Activated CD4-positive, alpha-beta memory T cell treated with anti-CD3 and anti-CD28 coated beads for 36 hours (primary cell): ENCODE results near the gene SCN8A. TPM values are rescaled to one million over a fixed set of nuclear protein-coding genes. Genes with fewer than 3 reads are reported as not detected.
"Not testable (repeated sequence)": the region's sequence is repeated elsewhere in the genome, so short reads cannot be mapped to it uniquely, and the experiment has no call there.

Source experiments
- CTCF ChIA-PET: fragments of 350-600 bp; sonication (Branson Sonifier 250); formaldehyde crosslinking; loops from one replicate; lab custom pipeline; 2021; ENCODE audit warnings: antibody characterized with exemption, inconsistent platforms; lab: Charles Lee
- POLR2A ChIA-PET: fragments of 350-600 bp; sonication (Branson Sonifier 250); formaldehyde crosslinking; loops from one replicate; lab custom pipeline; 2021; ENCODE audit warnings: antibody characterized with exemption; lab: Charles Lee
- DNase-seq: peaks from one replicate; pipeline ENCODE4 v3.0.0-alpha.2; 2020
- H3K27ac Mint-ChIP-seq: one replicate; pipeline ENCODE4 v1.8.0; 2021; ENCODE audit warnings: mixed read lengths
- H3K27me3 Mint-ChIP-seq: one replicate; pipeline ENCODE4 v1.8.0; 2021; ENCODE audit warnings: mixed read lengths
- H3K36me3 Mint-ChIP-seq: one replicate; pipeline ENCODE4 v1.8.0; 2021; ENCODE audit warnings: mixed read lengths
- H3K4me1 Mint-ChIP-seq: one replicate; pipeline ENCODE4 v1.8.0; 2021; ENCODE audit warnings: low read depth, mixed read lengths
- H3K4me3 Mint-ChIP-seq: one replicate; pipeline ENCODE4 v1.8.0; 2021; ENCODE audit warnings: mild to moderate bottlenecking, mixed read lengths
- H3K9me3 Mint-ChIP-seq: one replicate; pipeline ENCODE4 v1.8.0; 2021; ENCODE audit warnings: mixed read lengths
- intact Hi-C: fragments of 100-400 bp; cut with micrococcal nuclease; formaldehyde crosslinking; loops from one replicate; pipeline ENCODE4 v1.15.1; 2023
- total RNA-seq, 2 experiments: library from RNA; stranded (reverse); gene quantifications; one replicate each; pipeline ENCODE4 v1.2.3, GENCODE V29; 2021

Gene SCN8A
- total RNA-seq, 2 experiments from 2014 or later, result 0.51 to 0.64 TPM

GRCh38 chr12:51822261-51822616 lies 231.2 kb downstream of the SCN8A start:
- intact Hi-C loops, result loop anchor here (5.0 to 10.0 kb wide), 3 partner anchors 230 to 427 kb away; partner anchors contain the start of genes GALNT6 and SCN8A
- CTCF ChIA-PET, result no interaction called here
- H3K27ac Mint-ChIP-seq, result no peak overlapping the region

DNA sequence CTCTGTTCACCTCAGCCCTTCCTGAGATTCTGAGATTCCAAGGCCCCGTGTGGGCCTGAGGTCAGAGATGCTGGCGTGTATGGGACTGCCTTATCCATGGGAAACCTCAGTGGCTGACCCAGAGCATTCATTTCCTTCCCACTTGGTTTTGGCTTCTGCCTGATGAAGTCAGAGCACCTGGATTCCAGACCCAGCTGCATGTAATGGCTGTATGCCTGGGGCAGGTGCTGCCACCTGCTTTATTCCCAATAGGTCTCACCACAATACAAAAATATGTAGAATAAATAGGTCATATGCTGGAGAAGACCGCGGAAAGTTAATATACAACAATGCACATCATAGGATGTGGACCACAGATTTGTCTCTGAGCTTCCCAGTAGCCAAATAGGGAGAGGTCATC lies 231.9 kb downstream of the SCN8A start:
- Mint-ChIP-seq H3K27me3 (no peaks in the 10 kb centered on the region), H3K9me3 (no peaks in the 10 kb centered on the region), H3K27ac (no peak overlapping the region), H3K4me1 (peaks cover 29% of the 10 kb centered on the region), H3K36me3 (no peaks in the 10 kb centered on the region), H3K4me3 (no peak overlapping the region)
- POLR2A ChIA-PET, result no interaction called here
- intact Hi-C loops, result loop anchor here (5.0 to 10.0 kb wide), 3 partner anchors 231 to 428 kb away; partner anchors contain the start of genes GALNT6 and SCN8A
- CTCF ChIA-PET, result interaction anchor here (0.9 to 2.8 kb wide), 6 partner anchors 10 to 402 kb away, joined by 4 to 31 read pairs (median 8); partner anchors contain the start of gene SLC4A8
- no peak for DNase-seq

More at GRCh38 chr12:51822261-51822616, 231.2 kb downstream of the SCN8A start:
- Mint-ChIP-seq H3K36me3 (no peaks in the 10 kb centered on the region), H3K9me3 (no peaks in the 10 kb centered on the region), H3K27me3 (no peaks in the 10 kb centered on the region), H3K4me1 (peaks cover 22% of the 10 kb centered on the region), H3K4me3 (peak overlapping the region; percentile 52)
- DNase-seq, result no peak
- POLR2A ChIA-PET, result no interaction called here

- peak; percentile 38 for DNase-seq
- intact Hi-C loops, result loop anchor here (5.0 to 10.0 kb wide), 3 partner anchors 232 to 429 kb away; partner anchors contain the start of genes GALNT6 and SCN8A
- Mint-ChIP-seq H3K36me3 (no peaks in the 10 kb centered on the region), H3K9me3 (no peaks in the 10 kb centered on the region), H3K4me1 (peaks cover 37% of the 10 kb centered on the region), H3K27ac (no peak overlapping the region), H3K4me3 (no peak overlapping the region), H3K27me3 (no peaks in the 10 kb centered on the region)
- ChIA-PET CTCF (interaction anchor here (0.6 to 2.8 kb wide), 18 partner anchors 11 to 434 kb away, joined by 3 to 31 read pairs (median 4); partner anchors contain the start of gene SLC4A8), POLR2A (interaction anchor here (0.7 kb wide), 1 partner anchor 10 kb away, joined by 3 read pairs; no protein-coding TSS in a partner anchor)
Measured at GRCh38 chr12:51823875-51824565, 233.0 kb downstream of the SCN8A start.

DNA sequence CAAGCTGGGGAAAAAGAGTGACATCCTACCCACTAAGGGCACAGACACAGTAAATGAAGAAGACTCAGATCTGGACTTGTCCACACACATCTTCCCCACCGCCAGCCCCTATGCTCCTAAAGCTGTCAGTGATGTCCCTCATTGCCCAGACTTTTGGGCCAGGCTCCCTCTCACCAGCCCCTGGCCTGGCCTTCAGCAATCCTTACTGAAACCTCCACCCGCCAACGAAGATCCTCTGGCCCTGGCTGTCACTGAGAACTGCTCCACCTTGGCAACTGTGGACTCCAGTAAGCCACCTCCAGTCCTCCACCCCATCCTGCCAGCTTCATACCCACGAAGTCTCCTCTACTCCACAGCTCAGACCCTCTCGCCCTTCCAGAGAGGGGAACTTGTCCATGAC lies 234.2 kb downstream of the SCN8A start:
- intact Hi-C loops, result loop anchor here (5.0 to 10.0 kb wide), 2 partner anchors 42 to 430 kb away; partner anchors contain the start of gene GALNT6
- no peak overlapping the region for H3K27ac Mint-ChIP-seq
- ChIA-PET POLR2A (no interaction called here), CTCF (interaction anchor here (1.2 to 2.8 kb wide), 3 partner anchors 12 to 146 kb away, joined by 3 to 31 read pairs (median 10); a partner anchor contains a TSS)
- H3K9me3 Mint-ChIP-seq, result no peaks in the 10 kb centered on the region
- no peaks in the 10 kb centered on the region for H3K36me3 Mint-ChIP-seq
- no peak for DNase-seq
- H3K4me3 Mint-ChIP-seq, result no peak overlapping the region
- peaks cover 31% of the 10 kb centered on the region for H3K4me1 Mint-ChIP-seq
- H3K27me3 Mint-ChIP-seq, result no peaks in the 10 kb centered on the region

DNA sequence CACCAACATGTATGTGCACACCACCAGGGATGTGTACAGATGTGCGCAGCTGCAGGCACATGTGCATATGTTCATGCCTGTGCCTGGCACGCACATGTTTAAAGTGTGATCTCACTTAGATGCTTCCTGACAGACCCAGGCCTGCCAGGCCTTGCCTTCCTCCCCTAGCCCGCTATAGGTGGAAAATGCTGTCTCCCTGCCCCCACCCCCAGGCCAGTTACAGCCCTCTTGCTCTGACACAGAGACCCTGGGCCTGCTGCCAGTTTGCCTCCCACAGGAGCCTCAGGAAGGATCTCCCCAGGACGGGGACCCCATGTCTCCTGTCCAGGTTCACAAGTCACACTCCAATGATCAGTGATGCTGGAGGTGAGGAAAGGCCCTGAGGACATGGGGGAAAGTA lies 235.8 kb downstream of the SCN8A start:
- ChIA-PET POLR2A (no interaction called here), CTCF (no interaction called here)
- peak overlapping the region; percentile 87 for H3K27ac Mint-ChIP-seq
- peaks cover 4% of the 10 kb centered on the region for H3K27me3 Mint-ChIP-seq
- H3K4me1 Mint-ChIP-seq, result peaks cover 31% of the 10 kb centered on the region
- H3K36me3 Mint-ChIP-seq, result no peaks in the 10 kb centered on the region
- intact Hi-C loops, result loop anchor here (5.0 to 10.0 kb wide), 2 partner anchors 40 to 432 kb away; partner anchors contain the start of gene GALNT6
- DNase-seq, result no peak
- no peak overlapping the region for H3K4me3 Mint-ChIP-seq
- H3K9me3 Mint-ChIP-seq, result no peaks in the 10 kb centered on the region

GRCh38 chr12:51827925-51828818 lies 237.1 kb downstream of the SCN8A start:
- intact Hi-C loops, result loop anchor here (1.0 to 10.0 kb wide), 3 partner anchors 39 to 433 kb away; partner anchors contain the start of gene GALNT6
- peak overlapping the region; percentile 87 for H3K27ac Mint-ChIP-seq
- ChIA-PET POLR2A (interaction anchor here (0.6 to 0.8 kb wide), 2 partner anchors 35 to 1913 kb away, joined by 3 to 7 read pairs; no protein-coding TSS in a partner anchor), CTCF (interaction anchor here (1.2 to 2.2 kb wide), 5 partner anchors 8 to 144 kb away, joined by 3 to 11 read pairs (median 4); no protein-coding TSS in a partner anchor)
- H3K36me3 Mint-ChIP-seq, result no peaks in the 10 kb centered on the region
- no peak overlapping the region for H3K4me3 Mint-ChIP-seq
- peaks cover 38% of the 10 kb centered on the region for H3K4me1 Mint-ChIP-seq
- peaks cover 13% of the 10 kb centered on the region for H3K27me3 Mint-ChIP-seq
- DNase-seq, result peak; percentile 87
- H3K9me3 Mint-ChIP-seq, result no peaks in the 10 kb centered on the region

- Mint-ChIP-seq H3K9me3 (no peaks in the 10 kb centered on the region), H3K4me3 (no peak overlapping the region), H3K36me3 (no peaks in the 10 kb centered on the region), H3K27me3 (peaks cover 18% of the 10 kb centered on the region), H3K27ac (no peak overlapping the region), H3K4me1 (peaks cover 37% of the 10 kb centered on the region)
- POLR2A ChIA-PET, result interaction anchor here (1.0 kb wide), 1 partner anchor 8 kb away, joined by 3 read pairs; no protein-coding TSS in a partner anchor
- DNase-seq, result no peak
- intact Hi-C loops, result loop anchor here (5.0 to 10.0 kb wide), 2 partner anchors 38 to 434 kb away; partner anchors contain the start of gene GALNT6
- CTCF ChIA-PET, result interaction anchor here (1.1 to 2.2 kb wide), 4 partner anchors 9 to 46 kb away, joined by 3 to 11 read pairs (median 4); no protein-coding TSS in a partner anchor
Measured at GRCh38 chr12:51829011-51829481, 238.0 kb downstream of the SCN8A start.

GRCh38 chr12:51829641-51830040 lies 238.6 kb downstream of the SCN8A start:
- no peak overlapping the region for H3K27ac Mint-ChIP-seq
- no peak for DNase-seq
- peaks cover 37% of the 10 kb centered on the region for H3K4me1 Mint-ChIP-seq
- peaks cover 18% of the 10 kb centered on the region for H3K27me3 Mint-ChIP-seq
- no peak overlapping the region for H3K4me3 Mint-ChIP-seq
- intact Hi-C loops, result loop anchor here (5.0 to 10.0 kb wide), 2 partner anchors 38 to 435 kb away; partner anchors contain the start of gene GALNT6
- H3K9me3 Mint-ChIP-seq, result no peaks in the 10 kb centered on the region
- no peaks in the 10 kb centered on the region for H3K36me3 Mint-ChIP-seq
- CTCF ChIA-PET, result interaction anchor here (0.7 to 2.2 kb wide), 4 partner anchors 9 to 525 kb away, joined by 3 to 11 read pairs (median 3); no protein-coding TSS in a partner anchor
- POLR2A ChIA-PET, result interaction anchor here (1.0 kb wide), 1 partner anchor 9 kb away, joined by 3 read pairs; no protein-coding TSS in a partner anchor

DNA sequence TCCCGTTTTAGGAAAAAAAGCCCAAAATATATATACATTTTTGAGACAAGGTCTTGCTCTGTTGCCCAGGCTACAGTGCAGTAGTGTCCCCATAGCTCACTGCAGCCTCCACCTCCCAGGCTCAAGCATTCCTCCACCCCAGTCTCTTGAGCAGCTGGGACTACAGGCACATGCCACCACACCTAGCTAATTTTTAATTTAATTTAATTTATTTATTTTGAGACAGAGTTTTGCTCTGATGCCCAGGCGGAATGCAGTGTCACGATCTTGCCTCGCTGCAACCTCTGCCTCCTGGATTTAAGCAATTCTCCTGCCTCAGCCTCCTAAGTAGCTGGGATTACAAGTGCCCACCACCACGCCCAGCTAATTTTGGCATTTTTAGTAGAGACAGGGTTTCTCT lies 240.8 kb downstream of the SCN8A start:
- intact Hi-C loops, result not testable (repeated sequence)

GRCh38 chr12:51832354-51833107 lies 241.5 kb downstream of the SCN8A start:
- ChIA-PET CTCF (interaction anchor here (1.2 to 2.7 kb wide), 4 partner anchors 12 to 90 kb away, joined by 4 to 11 read pairs (median 6); a partner anchor contains a TSS), POLR2A (no interaction called here)
- H3K9me3 Mint-ChIP-seq, result no peaks in the 10 kb centered on the region
- peaks cover 24% of the 10 kb centered on the region for H3K4me1 Mint-ChIP-seq
- H3K27ac Mint-ChIP-seq, result no peak overlapping the region
- no peaks in the 10 kb centered on the region for H3K36me3 Mint-ChIP-seq
- intact Hi-C loops, result no loop called here
- no peak for DNase-seq
- no peak overlapping the region for H3K4me3 Mint-ChIP-seq
- H3K27me3 Mint-ChIP-seq, result peaks cover 19% of the 10 kb centered on the region

More for the DNA sequence above, 240.8 kb downstream of the SCN8A start:
- H3K36me3 Mint-ChIP-seq, DNase-seq, H3K9me3 Mint-ChIP-seq, H3K27ac Mint-ChIP-seq, POLR2A ChIA-PET, H3K4me3 Mint-ChIP-seq: not testable (repeated sequence)
- peaks cover 31% of the 10 kb centered on the region for H3K4me1 Mint-ChIP-seq
- peaks cover 18% of the 10 kb centered on the region for H3K27me3 Mint-ChIP-seq
- CTCF ChIA-PET, result interaction anchor here (0.6 to 2.7 kb wide), 6 partner anchors 11 to 133 kb away, joined by 3 to 11 read pairs (median 4); a partner anchor contains a TSS
